Posterior vena cava (tissue), 2 donors: ENCODE measurements around the gene FAM83C. TPM values are rescaled to one million over a fixed set of nuclear protein-coding genes. Genes with fewer than 3 reads are reported as not detected.

Experiments
- DNase-seq: peaks from one replicate; pipeline ENCODE4 v3.0.0-alpha.2; 2020; ENCODE audit warnings: low spot score
- intact Hi-C, 2 donors: fragments of 100-400 bp; cut with DNase I; formaldehyde crosslinking; loops; one replicate each; pipeline versions ENCODE4 v1.14.1 to v1.14.2; 2022 to 2023
- total RNA-seq, 2 donors: library from RNA; stranded (reverse); fragmentation: NEBNext Ultra II Directional; extraction: Animal tissue kit (Norgen Biotek cat#: 25700); gene quantifications; one replicate each; pipeline ENCODE4 v1.2.1, GENCODE V29; 2021
- donor health status: DM: yes; HTN: yes; CAD: no.
- donor health status: DM: yes; HTN: yes; CAD: no.

The FAM83C gene
- total RNA-seq, 2 donors from 2014 or later, result not detected

- intact Hi-C loops, result no loop called here
- no peak for DNase-seq
Observed at GRCh38 chr20:35287509-35288324, 4.5 kb downstream of the FAM83C start.

- DNase-seq, result no peak
- intact Hi-C loops, result no loop called here
Observed at GRCh38 chr20:35286899-35287508, 5.2 kb downstream of the FAM83C start.

GRCh38 chr20:35286077-35286898, 5.9 kb downstream of the FAM83C start:
- intact Hi-C loops, result no loop called here
- no peak for DNase-seq

GRCh38 chr20:35285806-35286076, 6.5 kb downstream of the FAM83C start:
- intact Hi-C loops, result no loop called here
- DNase-seq, result no peak

GRCh38 chr20:35284992-35285805, 7.0 kb downstream of the FAM83C start:
- no peak for DNase-seq
- intact Hi-C loops, result no loop called here

DNA sequence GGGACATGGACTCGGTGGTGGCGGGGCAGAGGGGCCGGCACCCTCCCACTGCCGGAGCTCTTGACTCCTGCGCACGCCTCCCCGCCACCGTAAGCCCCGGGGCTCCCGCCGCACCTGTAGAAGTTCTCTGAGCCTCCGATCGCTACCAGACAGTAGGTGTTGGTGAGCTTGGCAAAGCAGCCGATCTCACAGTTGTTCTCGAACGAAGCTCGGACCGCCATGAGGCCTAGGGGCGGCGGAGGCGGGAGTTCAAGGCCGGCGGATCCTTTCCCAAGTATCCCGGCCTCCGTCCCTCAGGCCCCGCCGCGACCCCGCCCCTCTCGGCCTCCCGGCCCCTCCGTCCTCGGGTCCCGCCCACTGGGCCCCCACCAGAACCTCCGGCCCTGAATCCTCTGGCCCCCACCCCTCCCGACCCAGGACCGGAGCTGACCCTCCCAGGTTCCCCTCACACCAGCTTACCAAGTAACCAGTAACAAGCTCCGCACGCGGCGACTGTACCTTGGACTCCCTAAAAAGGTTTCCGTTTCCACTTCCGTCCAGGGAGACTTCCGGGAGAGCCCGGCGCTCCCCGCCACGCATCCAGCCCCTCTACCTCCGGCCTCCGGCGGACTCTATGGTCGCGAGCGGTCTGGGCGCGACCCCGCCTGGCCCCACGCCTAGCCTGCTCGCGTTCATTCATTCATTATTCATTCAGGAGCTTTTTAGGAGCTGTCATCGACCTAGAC, 7.8 kb downstream of the FAM83C start, which contains the start of gene EIF6:
Gene EIF6 (minus strand): TSS at position 506 of the 725 bp plus-strand sequence. CDS start 285 bp downstream, at position 221.
- DNase-seq, result peak; percentile 95
- intact Hi-C loops, result no loop called here

- intact Hi-C loops, result no loop called here
- no peak for DNase-seq
Observed at GRCh38 chr20:35283441-35284266, 8.6 kb downstream of the FAM83C start.

GRCh38 chr20:35281506-35282101, 10.6 kb downstream of the FAM83C start:
- intact Hi-C loops, result no loop called here
- DNase-seq, result no peak

DNA sequence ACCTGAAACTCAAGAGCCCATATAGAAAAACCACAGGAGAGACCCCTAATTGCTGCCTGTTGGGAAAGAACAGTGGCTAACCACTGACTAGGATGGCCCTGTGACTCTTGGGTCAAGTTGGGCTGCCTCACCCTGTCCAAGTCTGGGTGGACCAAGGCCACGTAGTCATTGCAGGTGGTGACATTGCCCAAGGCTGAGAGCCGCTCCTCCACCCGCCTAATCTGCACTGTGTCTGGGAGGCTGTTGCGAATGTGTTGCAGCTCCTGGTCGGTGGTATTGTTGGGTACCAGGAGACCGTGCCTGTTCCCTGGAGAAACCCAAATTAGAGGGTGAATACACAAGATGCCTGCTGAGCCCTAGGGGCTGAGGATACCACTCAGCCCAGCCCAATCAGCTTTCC, 11.7 kb downstream of the FAM83C start:
- DNase-seq, result no peak
- intact Hi-C loops, result no loop called here

DNA sequence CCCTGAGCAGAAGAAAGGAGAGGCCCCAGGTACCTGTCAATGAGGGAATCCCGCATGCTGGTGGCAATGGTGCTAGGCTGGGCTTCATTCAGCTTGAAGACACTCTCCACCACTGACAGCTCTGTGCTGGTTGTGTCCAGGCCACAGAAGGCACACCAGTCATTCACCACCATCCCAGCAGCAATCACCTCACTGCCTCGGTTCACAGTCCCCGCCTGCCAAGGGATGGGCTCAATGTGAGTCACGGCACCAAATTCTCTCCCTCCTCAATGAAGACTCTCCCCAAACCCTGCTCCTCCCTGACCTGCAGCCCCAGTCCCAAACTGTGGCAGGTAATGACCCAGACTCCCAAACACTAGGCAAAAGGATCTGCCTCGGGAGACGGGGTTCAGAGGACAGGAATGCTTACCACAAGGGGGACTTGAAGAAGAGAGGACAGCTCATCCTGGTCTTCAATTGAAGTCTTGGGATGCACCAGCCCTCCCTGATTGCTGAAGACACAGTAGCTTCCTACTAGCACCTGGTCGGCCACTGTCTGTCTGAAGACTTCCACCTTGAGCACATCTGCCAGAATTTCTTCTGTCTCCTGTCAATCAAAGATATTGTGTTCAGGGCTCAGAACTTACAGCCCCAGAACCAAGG, 12.6 kb downstream of the FAM83C start:
- DNase-seq, result no peak
- intact Hi-C loops, result loop anchor here in 1 of 2 donors (10.0 kb wide), 1 partner anchor 185 kb away; the partner anchor contains the start of gene TRPC4AP

DNA sequence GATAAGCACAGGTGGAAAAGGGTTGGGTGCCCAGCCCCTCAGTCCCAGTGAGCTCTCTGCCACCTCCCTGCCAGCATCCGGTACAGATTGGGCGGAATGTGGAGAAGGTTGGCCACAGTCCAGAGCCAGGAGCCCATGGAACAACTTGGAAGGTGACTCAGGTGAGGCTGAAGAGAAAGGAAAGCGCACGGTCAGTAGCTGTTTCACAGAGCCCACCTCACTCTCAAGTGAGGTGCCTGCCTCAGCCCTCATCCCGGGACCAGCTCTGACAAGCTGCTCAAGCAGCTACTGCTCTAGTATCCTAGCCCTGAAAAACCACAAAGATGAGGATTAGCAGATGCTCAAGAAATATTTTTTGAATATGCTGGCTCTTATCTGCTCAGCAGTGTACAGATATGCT, 13.2 kb downstream of the FAM83C start:
- intact Hi-C loops, result loop anchor here in 1 of 2 donors (10.0 kb wide), 1 partner anchor 184 kb away; the partner anchor contains the start of gene TRPC4AP
- DNase-seq, result no peak

DNA sequence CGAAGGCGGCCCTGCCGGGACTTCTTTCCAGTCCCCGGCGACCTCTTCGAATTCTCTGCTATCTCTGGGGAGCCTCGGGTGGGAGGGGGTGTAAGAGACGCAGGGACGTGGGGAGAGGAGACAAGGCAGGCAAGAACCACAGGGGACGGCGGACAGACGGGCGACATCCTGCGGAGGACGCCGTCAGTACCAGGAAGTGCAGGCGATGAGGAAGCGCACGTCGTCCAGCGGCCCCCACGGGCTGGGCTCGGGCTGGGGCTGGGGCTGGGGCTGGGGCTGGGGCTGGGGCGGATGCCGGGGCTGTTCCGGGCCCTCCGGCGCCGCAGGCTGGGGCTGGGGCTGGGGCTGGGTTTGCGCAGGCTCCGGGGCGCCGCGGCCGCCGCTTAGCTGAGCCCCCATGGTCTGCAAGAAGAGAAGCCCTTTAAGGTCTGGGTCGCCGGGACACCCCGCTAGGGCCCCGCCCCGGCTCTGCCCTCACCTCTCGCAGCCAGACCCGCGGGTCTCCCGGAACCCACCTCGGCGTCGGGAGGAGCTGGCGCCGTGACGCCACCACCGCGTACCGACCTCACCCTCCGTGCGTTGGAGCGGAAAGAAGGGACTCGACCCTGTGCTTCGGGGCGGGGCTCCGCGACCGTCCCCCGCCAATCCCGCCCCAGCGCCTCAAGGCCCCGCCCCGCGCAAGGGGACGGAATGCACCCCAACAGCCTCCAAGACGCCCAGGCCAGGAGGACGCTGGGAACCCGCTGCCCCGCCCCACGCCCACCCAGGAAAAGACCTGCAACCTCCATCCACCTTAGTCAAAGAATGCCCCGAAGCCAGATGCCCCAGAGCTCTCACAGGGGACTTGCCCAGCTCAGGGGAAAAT, 14.5 kb downstream of the FAM83C start, which contains the start of gene MMP24OS:
Gene MMP24OS (minus strand): TSS at position 592 of the 865 bp plus-strand sequence. CDS start 193 bp downstream, at position 399.
- intact Hi-C loops, result loop anchor here in 1 of 2 donors (10.0 kb wide), 1 partner anchor 183 kb away; the partner anchor contains the start of gene TRPC4AP
- peak; percentile 98 for DNase-seq

DNA sequence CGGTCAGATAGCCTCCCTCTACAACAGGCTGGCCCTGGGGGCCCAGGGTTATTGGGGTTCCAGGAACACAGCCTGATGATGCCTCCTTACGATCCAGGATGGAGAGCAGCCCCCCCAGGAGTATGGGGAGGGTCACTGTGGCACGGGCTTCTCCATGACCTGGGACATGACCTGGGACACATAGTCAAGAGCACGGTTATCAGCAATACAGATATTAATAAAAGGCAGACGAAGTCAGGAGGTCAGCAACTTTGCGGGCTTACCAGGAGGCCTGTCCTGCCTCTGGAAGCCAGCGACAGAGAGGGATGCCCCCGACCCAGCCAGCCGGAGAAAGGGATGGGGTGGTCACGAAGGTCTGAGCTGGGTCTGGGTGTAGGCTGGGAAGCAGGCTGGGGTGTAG, 15.1 kb downstream of the FAM83C start:
- no peak for DNase-seq
- intact Hi-C loops, result loop anchor here in 1 of 2 donors (10.0 kb wide), 1 partner anchor 182 kb away; the partner anchor contains the start of gene TRPC4AP

DNA sequence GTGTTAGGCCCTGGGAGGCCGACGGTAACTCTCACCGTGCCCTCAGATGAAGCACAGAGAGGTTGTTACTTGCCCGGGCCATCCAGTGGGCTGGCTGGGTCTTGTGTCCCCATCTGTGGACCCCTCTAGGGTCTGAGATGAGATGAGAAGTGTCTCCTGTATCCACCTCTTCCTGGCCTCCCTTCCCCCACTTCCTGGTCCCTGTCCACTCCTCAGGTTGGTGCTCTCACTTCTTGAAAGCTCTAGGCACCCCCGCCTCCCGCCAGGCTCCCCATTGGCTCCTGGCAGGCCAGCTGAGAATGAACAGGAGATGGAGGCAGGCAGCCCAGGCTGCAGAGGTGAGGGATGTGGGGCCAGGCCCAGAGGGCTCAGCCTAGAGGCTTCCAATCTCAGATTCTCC, 15.8 kb downstream of the FAM83C start:
- intact Hi-C loops, result loop anchor here in 1 of 2 donors (10.0 kb wide), 1 partner anchor 182 kb away; the partner anchor contains the start of gene TRPC4AP
- no peak for DNase-seq

DNA sequence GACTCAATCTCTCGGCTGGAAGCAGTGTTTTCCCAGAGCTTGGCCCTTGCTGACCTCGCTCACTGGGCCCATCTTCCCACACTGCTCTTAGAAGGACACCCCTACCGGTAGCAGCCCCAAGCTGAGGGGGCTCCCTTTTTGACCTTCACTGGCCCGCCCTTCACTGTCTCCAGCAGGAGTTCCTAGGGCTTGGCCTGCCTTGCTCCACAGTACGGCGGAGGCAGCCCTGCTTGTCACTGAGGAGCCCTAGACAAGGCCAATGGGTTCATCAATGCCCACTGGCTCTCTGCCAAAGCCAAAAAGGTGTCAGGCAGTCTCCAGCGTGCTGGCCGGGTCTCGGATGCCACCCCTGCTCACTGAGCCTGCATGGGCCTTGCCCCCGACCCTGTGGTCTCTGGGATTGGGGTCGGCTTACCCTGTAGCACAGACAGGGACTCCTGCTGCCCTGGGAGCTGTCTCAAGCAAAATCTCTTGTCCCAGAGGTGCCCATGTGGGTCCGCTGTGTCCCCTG, 16.4 kb downstream of the FAM83C start:
- no peak for DNase-seq
- intact Hi-C loops, result loop anchor here in 1 of 2 donors (10.0 kb wide), 1 partner anchor 181 kb away; the partner anchor contains the start of gene TRPC4AP
